GM12878 (cell line): ENCODE results near the gene TEF. TPM values are rescaled to one million over a fixed set of nuclear protein-coding genes. Genes with fewer than 3 reads are reported as not detected.

Source experiments
- ATAC-seq: fragments of 200-7000 bp; cut with Tn5 transposase; 3 replicates; pipeline ENCODE4 v1.9.1; 2020; ENCODE audit warnings: mild to moderate bottlenecking, moderate library complexity
- BruUV-seq: library from RNA; stranded (reverse); fragments of 400-500 nt; replicated peaks from 2 replicates; lab custom pipeline; 2021; lab: Mats Ljungman, UMichigan
- CTCF ChIA-PET: fragments of 300-600 bp; sonication (Branson Sonifier 250); formaldehyde crosslinking; extraction: SDS; loops from one replicate; lab custom pipeline; 2021; ENCODE audit warnings: inconsistent platforms; lab: Yijun Ruan, JAX
- POLR2A ChIA-PET: fragments of 350-600 bp; formaldehyde crosslinking; extraction: SDS; loops from one replicate; lab custom pipeline; 2021; ENCODE audit warnings: inconsistent platforms; lab: Charles Lee
- RAD21 ChIA-PET: fragments of 300-600 bp; sonication (Branson Sonifier 250); formaldehyde crosslinking; loops from one replicate; lab custom pipeline; 2023; ENCODE audit warnings: antibody characterized with exemption; ENCODE audit not compliant: unreplicated experiment; lab: Charles Lee
- SMC1A ChIA-PET: fragments of 300-600 bp; sonication (Branson Sonifier 250); formaldehyde crosslinking; loops from one replicate; lab custom pipeline; 2023; ENCODE audit not compliant: unreplicated experiment, uncharacterized antibody; lab: Charles Lee
- DNase-seq: peaks from one replicate; pipeline ENCODE4 v3.0.0-alpha.2; 2011; ENCODE audit warnings: low read depth, low spot score
- FAIRE-seq: peaks from 3 replicates; lab custom pipeline; 2011; peaks lifted over from hg19 to GRCh38; lab: Jason Lieb, UNC
- H2AFZ ChIP-seq: 2 replicates; pipeline ENCODE4 v1.6.0; 2011; ENCODE audit warnings: low read depth, low read length, control low read depth; ENCODE audit not compliant: control insufficient read depth
- H3K27ac ChIP-seq: 2 replicates; pipeline ENCODE4 v1.5.1; 2011; ENCODE audit warnings: control low read depth; ENCODE audit not compliant: control insufficient read depth, insufficient read depth
- H3K27me3 ChIP-seq, 2 experiments: replicated peaks in 1 of 2; 2 replicates each; pipeline versions ENCODE4 v1.6.0 to v1.6.1; 2011; ENCODE audit warnings: low read length in 1 of 2; ENCODE audit not compliant: control insufficient read depth in 2 of 2, insufficient read depth in 2 of 2
- H3K36me3 ChIP-seq, 2 experiments: 2 replicates each; pipeline ENCODE4 v1.5.1; 2011; ENCODE audit warnings: low read length in 1 of 2; ENCODE audit not compliant: control insufficient read depth in 2 of 2, insufficient read depth in 2 of 2
- H3K4me1 ChIP-seq: 2 replicates; pipeline ENCODE4 v1.6.1; 2011; ENCODE audit warnings: mild to moderate bottlenecking, low read length, moderate library complexity, mixed read lengths; ENCODE audit not compliant: control insufficient read depth, insufficient read depth
- H3K4me2 ChIP-seq: 2 replicates; pipeline ENCODE4 v1.6.0; 2011; ENCODE audit warnings: control low read depth; ENCODE audit not compliant: control insufficient read depth, insufficient read depth
- H3K4me3 ChIP-seq: fragments of 200-600 bp; sonication (generic); 2 replicates; pipeline ENCODE4 v1.5.1; 2016
- H3K79me2 ChIP-seq: 2 replicates; pipeline ENCODE4 v1.6.0; 2011; ENCODE audit warnings: low read length; ENCODE audit not compliant: control insufficient read depth, insufficient read depth
- H3K9ac ChIP-seq: 2 replicates; pipeline ENCODE4 v1.8.0; 2011; ENCODE audit warnings: low read length, control low read depth, mixed read lengths; ENCODE audit not compliant: control insufficient read depth, insufficient read depth
- H3K9me3 ChIP-seq: replicated peaks from 3 replicates; pipeline ENCODE4 v1.5.1; 2011; ENCODE audit warnings: mild to moderate bottlenecking, low read length; ENCODE audit not compliant: control insufficient read depth, insufficient read depth
- H4K20me1 ChIP-seq: 2 replicates; pipeline ENCODE4 v1.6.0; 2011; ENCODE audit not compliant: control insufficient read depth, insufficient read depth
- BACH1 ChIP-seq: fragments of 450-650 bp; IDR thresholded peaks from 2 replicates; pipeline ENCODE4 v1.6.1; 2017; ENCODE audit warnings: mild to moderate bottlenecking, borderline replicate concordance
- BCLAF1 ChIP-seq: fragments of 450-650 bp; IDR thresholded peaks from 2 replicates; pipeline ENCODE4 v1.6.1; 2017; ENCODE audit warnings: antibody characterized with exemption, mild to moderate bottlenecking, moderate library complexity
- CEBPZ ChIP-seq: fragments of 150-350 bp; IDR thresholded peaks from 2 replicates; pipeline ENCODE4 v1.6.1; 2016; ENCODE audit warnings: low read depth, low read length
- FOXM1 ChIP-seq: IDR thresholded peaks from 2 replicates; pipeline ENCODE4 v1.6.1; 2012; ENCODE audit warnings: low read depth, mild to moderate bottlenecking, inconsistent platforms, low read length, moderate library complexity
- IKZF1 ChIP-seq: fragments of 450-650 bp; conservative IDR thresholded peaks from 2 replicates; pipeline ENCODE4 v1.6.1; 2017; ENCODE audit warnings: antibody characterized with exemption, mild to moderate bottlenecking
- IKZF2 ChIP-seq, 2 experiments: fragments of 450-650 bp; IDR thresholded peaks; 2 replicates each; pipeline ENCODE4 v1.6.1; 2017; ENCODE audit warnings: mild to moderate bottlenecking in 2 of 2, moderate library complexity in 2 of 2
- KAT2A ChIP-seq: conservative IDR thresholded peaks from 2 replicates; pipeline ENCODE4 v1.6.1; 2011; ENCODE audit warnings: low read depth, low read length; ENCODE audit not compliant: control insufficient read depth
- LARP7 ChIP-seq: fragments of 450-650 bp; IDR thresholded peaks from 2 replicates; pipeline ENCODE4 v1.6.1; 2017; ENCODE audit warnings: mild to moderate bottlenecking
- POU2F2 ChIP-seq: IDR thresholded peaks from 3 replicates; pipeline ENCODE4 v1.6.1; 2011; ENCODE audit warnings: low read depth, mild to moderate bottlenecking, low read length, borderline replicate concordance
- RBBP5 ChIP-seq: fragments of 200-600 bp; sonication (generic); conservative IDR thresholded peaks from 2 replicates; pipeline ENCODE4 v1.6.1; 2016
- SMAD5 ChIP-seq: IDR thresholded peaks from 2 replicates; pipeline ENCODE4 v1.6.1; 2016; ENCODE audit warnings: antibody characterized with exemption, low read depth
- TCF3 ChIP-seq: IDR thresholded peaks from 2 replicates; pipeline ENCODE4 v1.6.1; 2012; ENCODE audit warnings: low read depth, mild to moderate bottlenecking, low read length, borderline replicate concordance; ENCODE audit not compliant: insufficient read depth
- TCF7 ChIP-seq: IDR thresholded peaks from 2 replicates; pipeline ENCODE4 v1.6.1; 2014; ENCODE audit warnings: antibody characterized with exemption, borderline replicate concordance
- ZNF592 ChIP-seq: fragments of 450-650 bp; IDR thresholded peaks from 2 replicates; pipeline ENCODE4 v1.6.1; 2017; ENCODE audit warnings: mild to moderate bottlenecking, moderate library complexity
- WGBS: methylation state at CpG from one replicate; pipeline ENCODE4 v1.1.6; 2016; ENCODE audit warnings: low lambda C conversion rate; ENCODE audit not compliant: insufficient replicate concordance, insufficient coverage; ENCODE audit errors: missing lambda C conversion rate; 5-methylcytosine and 5-hydroxymethylcytosine counted together
- in situ Hi-C: fragments of 300-500 bp; cut with MboI; formaldehyde crosslinking; loops from 9 replicates; pipeline ENCODE4 v1.14.3; 2018; ENCODE audit warnings: mixed read lengths
- intact Hi-C: fragments of 100-400 bp; cut with micrococcal nuclease; formaldehyde crosslinking; loops from one replicate; pipeline ENCODE4 v1.14.2; 2022; ENCODE audit not compliant: unreplicated experiment
- polyA plus RNA-seq, 11 experiments: library from polyadenylated mRNA; depleted of rRNA in 4 of 11; unstranded in 6 of 11; stranded (reverse) in 5 of 11; fragments of >200 nt; fragmentation: Nextera tagmentation in 4 of 11; fragmentation: Illumina TruSeq in 1 of 11; extraction: Ambion mirVana in 4 of 11; extraction: Trizol in 1 of 11; gene quantifications; 1 replicate in 1 of 11; 2 replicates in 10 of 11; pipeline versions ENCODE4 v1.2.1 to v1.2.3, GENCODE V29; 2011 to 2016; ENCODE audit warnings: inconsistent platforms in 2 of 11, missing spikeins in 2 of 11, low read depth in 1 of 11
- total RNA-seq, 4 experiments: library from RNA; depleted of rRNA in 3 of 4; stranded (reverse); fragments of >200 nt in 3 of 4; fragmentation: Illumina TruSeq in 1 of 4; extraction: Trizol in 1 of 4; gene quantifications; 2 replicates each; pipeline versions ENCODE4 v1.2.1 to v1.2.3, GENCODE V29; 2013 to 2021

The TEF gene
- total and polyA plus RNA-seq, 10 of the 15 experiments (the other 5 are each of a cell fraction or from before 2014, with no cell fraction given) = 0.23 to 4.9 (median 3.2) TPM

GRCh38 chr22:41341012-41341411, 40.7 kb upstream of the TEF start (continued):
- TF ChIP-seq CEBPZ = no peak
- TF ChIP-seq KAT2A = no peak
- no peak for TF ChIP-seq TCF7
- no peak for TF ChIP-seq RBBP5
- no peak for TF ChIP-seq IKZF2 (IDR thresholded peaks at IDR 0.05)

- intact Hi-C loops = no loop called here
- Histone ChIP-seq H3K27ac (no peak overlapping the region), H3K9ac (no peak overlapping the region), H2AFZ (no peak overlapping the region), H3K4me1 (no peaks in the 10 kb centered on the region), H3K9me3 (no peaks in the 10 kb centered on the region), H3K4me3 (no peak overlapping the region), H4K20me1 (no peaks in the 10 kb centered on the region), H3K79me2 (no peaks in the 10 kb centered on the region), H3K4me2 (no peak overlapping the region), H3K27me3 (no peaks in the 10 kb centered on the region), H3K36me3 (peaks cover 10 to 29% of the 10 kb centered on the region in 2 experiments; a peak in 3 of 4 replicates)
- in situ Hi-C loops = no loop called here
- ATAC-seq (peak; percentile 81), FAIRE-seq (no peak), DNase-seq (peak; percentile 13)
- ChIA-PET SMC1A (no interaction called here), RAD21 (interaction anchor here (0.9 kb wide), 1 partner anchor 39 kb away, joined by 3 read pairs; the partner anchor contains the start of gene TEF), CTCF (no interaction called here), POLR2A (interaction anchor here (0.5 to 0.6 kb wide), 2 partner anchors 50 to 61 kb away, joined by 3 to 5 read pairs; no protein-coding TSS in a partner anchor)
- 73% methylated on average over 2 of the region's 3 CpGs for WGBS
- BruUV-seq = no TSS peak
- TF ChIP-seq IKZF1 (no peak), POU2F2 (no peak), TCF3 (no peak), LARP7 (no peak), BACH1 (no peak), SMAD5 (no peak), FOXM1 (no peak), ZNF592 (no peak), RBBP5 (no peak), BCLAF1 (no peak)
These were observed 39.8 kb upstream of the TEF start for GRCh38 chr22:41341990-41342389.
